ENCODE results near the gene STXBP2.

GRCh38 chr19:7596211-7596937, 40.5 kb upstream of the STXBP2 start:
- no peak for TF ChIP-seq POLR2AphosphoS5 (IDR thresholded peaks at IDR 0.05)
- TF ChIP-seq CTCF (IDR thresholded peaks at IDR 0.05), result no peak

All from prostate gland (tissue), 2 donors.